Measurements from ENCODE around the gene INSIG1. TPM values are rescaled to one million over a fixed set of nuclear protein-coding genes. Genes with fewer than 3 reads are reported as not detected.

The INSIG1 gene
- total RNA-seq, 1 donor from 2014 or later: 55.7 TPM

- H3K4me2 ChIP-seq (ENCODE audit: low read length): no peak overlapping the region
- DNase-seq (ENCODE audit: low read depth) (no peak), FAIRE-seq (no peak)
- peaks cover 9% of the 10 kb centered on the region for H3K4me1 Mint-ChIP-seq (ENCODE audit: low read depth, unreplicated experiment)
- peaks cover 15% of the 10 kb centered on the region for H3K36me3 Mint-ChIP-seq (ENCODE audit: low read depth, unreplicated experiment)
- no peak overlapping the region for H3K4me3 ChIP-seq (ENCODE audit: insufficient read depth, low read depth, low read length)
- H3K4me3 Mint-ChIP-seq (ENCODE audit: unreplicated experiment): no peak overlapping the region
- no peak overlapping the region for H3K27ac ChIP-seq (ENCODE audit: low read depth, low read length)
- H3K9me3 Mint-ChIP-seq (ENCODE audit: unreplicated experiment): no peaks in the 10 kb centered on the region
- H3K79me2 ChIP-seq (ENCODE audit: insufficient read depth, low read length): peaks cover 25% of the 10 kb centered on the region
- no peaks in the 10 kb centered on the region for H3K27me3 Mint-ChIP-seq (ENCODE audit: low read depth, unreplicated experiment)
- no peaks in the 10 kb centered on the region for H3K4me1 ChIP-seq (ENCODE audit: insufficient read depth, low read length)
- H3K27ac Mint-ChIP-seq (ENCODE audit: unreplicated experiment): no peak overlapping the region
- no peak overlapping the region for H3K9ac ChIP-seq (ENCODE audit: low read length)
- H4K20me1 ChIP-seq (ENCODE audit: insufficient read depth, low read length): peaks cover 59% of the 10 kb centered on the region
- H2AFZ ChIP-seq (ENCODE audit: low read depth, low read length): no peak overlapping the region
- H3K9me3 ChIP-seq (ENCODE audit: insufficient read depth, low read depth, low read length): no peaks in the 10 kb centered on the region
- peaks cover 64% of the 10 kb centered on the region for H3K36me3 ChIP-seq (ENCODE audit: insufficient read depth, low read length)
- H3K27me3 ChIP-seq (ENCODE audit: insufficient read depth, low read length): no peaks in the 10 kb centered on the region
- no peak for TF ChIP-seq EZH2 (IDR thresholded peaks at IDR 0.05; ENCODE audit: insufficient read depth, low read length)
- no peak for TF ChIP-seq CTCF (IDR thresholded peaks at IDR 0.05; ENCODE audit: insufficient read depth, low read depth, low read length)
Measured at GRCh38 chr7:155306673-155307470, 9.2 kb downstream of the INSIG1 start.

- no peak for FAIRE-seq
- peaks cover 49% of the 10 kb centered on the region for H3K36me3 ChIP-seq (ENCODE audit: insufficient read depth, low read length)
- no peaks in the 10 kb centered on the region for H3K4me1 ChIP-seq (ENCODE audit: insufficient read depth, low read length)
- Mint-ChIP-seq H3K9me3 (ENCODE audit: unreplicated experiment) (no peaks in the 10 kb centered on the region), H3K27me3 (ENCODE audit: low read depth, unreplicated experiment) (no peaks in the 10 kb centered on the region), H3K4me1 (ENCODE audit: low read depth, unreplicated experiment) (peaks cover 9% of the 10 kb centered on the region), H3K27ac (ENCODE audit: unreplicated experiment) (no peak overlapping the region), H3K4me3 (ENCODE audit: unreplicated experiment) (no peak overlapping the region), H3K36me3 (ENCODE audit: low read depth, unreplicated experiment) (peaks cover 15% of the 10 kb centered on the region)
- H3K4me3 ChIP-seq (ENCODE audit: insufficient read depth, low read depth, low read length): no peak overlapping the region
- H3K9me3 ChIP-seq (ENCODE audit: insufficient read depth, low read depth, low read length): no peaks in the 10 kb centered on the region
- H3K27ac ChIP-seq (ENCODE audit: low read depth, low read length): no peak overlapping the region
- peaks cover 44% of the 10 kb centered on the region for H4K20me1 ChIP-seq (ENCODE audit: insufficient read depth, low read length)
- H3K27me3 ChIP-seq (ENCODE audit: insufficient read depth, low read length): no peaks in the 10 kb centered on the region
- peaks cover 10% of the 10 kb centered on the region for H3K79me2 ChIP-seq (ENCODE audit: insufficient read depth, low read length)
- no peak overlapping the region for H3K9ac ChIP-seq (ENCODE audit: low read length)
- TF ChIP-seq EZH2 (IDR thresholded peaks at IDR 0.05; ENCODE audit: insufficient read depth, low read length) (no peak), CTCF (IDR thresholded peaks at IDR 0.05; ENCODE audit: insufficient read depth, low read depth, low read length) (no peak)
- H2AFZ ChIP-seq (ENCODE audit: low read depth, low read length): no peak overlapping the region
- DNase-seq (ENCODE audit: low read depth): no peak
- H3K4me2 ChIP-seq (ENCODE audit: low read length): no peak overlapping the region
Measured at GRCh38 chr7:155308330-155309020, 10.8 kb downstream of the INSIG1 start.

GRCh38 chr7:155309021-155309338 lies 11.3 kb downstream of the INSIG1 start:
- Mint-ChIP-seq H3K27me3 (ENCODE audit: low read depth, unreplicated experiment) (no peaks in the 10 kb centered on the region), H3K9me3 (ENCODE audit: unreplicated experiment) (peaks cover 2% of the 10 kb centered on the region)
- TF ChIP-seq EZH2 (IDR thresholded peaks at IDR 0.05; ENCODE audit: insufficient read depth, low read length) (no peak), CTCF (IDR thresholded peaks at IDR 0.05; ENCODE audit: insufficient read depth, low read depth, low read length) (no peak)

More at GRCh38 chr7:155309021-155309338, 11.3 kb downstream of the INSIG1 start:
- Histone ChIP-seq H2AFZ (ENCODE audit: low read depth, low read length) (no peak overlapping the region), H3K79me2 (ENCODE audit: insufficient read depth, low read length) (peaks cover 8% of the 10 kb centered on the region), H3K9ac (ENCODE audit: low read length) (no peak overlapping the region), H4K20me1 (ENCODE audit: insufficient read depth, low read length) (peaks cover 39% of the 10 kb centered on the region), H3K4me2 (ENCODE audit: low read length) (no peak overlapping the region), H3K27ac (ENCODE audit: low read depth, low read length) (no peak overlapping the region), H3K27me3 (ENCODE audit: insufficient read depth, low read length) (no peaks in the 10 kb centered on the region), H3K4me1 (ENCODE audit: insufficient read depth, low read length) (no peaks in the 10 kb centered on the region), H3K9me3 (ENCODE audit: insufficient read depth, low read depth, low read length) (no peaks in the 10 kb centered on the region), H3K36me3 (ENCODE audit: insufficient read depth, low read length) (peaks cover 45% of the 10 kb centered on the region), H3K4me3 (ENCODE audit: insufficient read depth, low read depth, low read length) (no peak overlapping the region)
- Mint-ChIP-seq H3K27ac (ENCODE audit: unreplicated experiment) (no peak overlapping the region), H3K36me3 (ENCODE audit: low read depth, unreplicated experiment) (peaks cover 15% of the 10 kb centered on the region), H3K4me3 (ENCODE audit: unreplicated experiment) (no peak overlapping the region), H3K4me1 (ENCODE audit: low read depth, unreplicated experiment) (peaks cover 9% of the 10 kb centered on the region)
- no peak for DNase-seq (ENCODE audit: low read depth)
- no peak for FAIRE-seq

All from astrocyte (in vitro differentiated cells and primary cell).